ENCODE results near the gene PRR5L.

DNA sequence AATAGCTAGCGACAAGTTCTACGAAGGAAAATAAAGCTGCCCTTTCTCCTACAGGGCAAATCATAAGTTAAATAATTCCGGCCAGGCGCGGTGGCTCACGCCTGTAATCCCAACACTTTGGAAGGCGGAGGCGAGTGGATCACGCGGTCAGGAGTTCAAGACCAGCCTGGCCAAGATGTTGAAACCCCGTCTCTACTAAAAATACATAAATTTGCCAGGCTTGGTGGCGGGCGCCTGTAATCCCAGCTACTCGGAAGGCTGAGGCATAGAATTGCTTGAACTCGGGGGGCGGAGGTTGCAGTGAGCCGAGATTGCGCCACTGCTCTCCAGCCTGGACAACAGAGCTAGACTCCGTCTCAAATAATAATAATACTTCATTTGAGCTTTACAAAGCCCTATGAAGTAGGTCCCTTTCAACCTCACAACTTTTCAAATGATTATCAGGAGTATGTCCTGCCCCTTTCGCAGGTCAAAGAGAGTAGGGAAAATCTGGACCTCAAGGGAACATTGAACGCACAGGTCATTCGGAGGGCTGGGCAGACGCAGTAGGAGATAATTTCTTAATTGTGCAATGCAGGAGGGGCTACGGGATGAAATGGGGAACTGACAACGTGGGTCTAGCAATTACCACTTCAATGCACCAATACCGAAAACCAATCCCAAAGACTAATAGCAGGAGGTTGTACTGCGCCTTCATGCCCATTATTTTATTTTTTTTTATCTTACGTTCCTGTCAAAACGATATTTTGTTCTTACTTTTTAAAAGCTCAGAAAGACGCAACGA is 7.5 kb upstream of the PRR5L start:
- TF ChIP-seq POLR2AphosphoS5 (IDR thresholded peaks at IDR 0.05; ENCODE audit: low read depth, low read length) (no peak), TAF1 (IDR thresholded peaks at IDR 0.05; ENCODE audit: borderline replicate concordance, insufficient read depth, low read length) (no peak)

Data from PFSK-1 (cell line).